Effector CD4-positive, alpha-beta T cell (primary cell): ENCODE measurements around the gene TERF2IP.

Experiments used
- DNase-seq: peaks from one replicate; pipeline ENCODE4 v3.0.0-alpha.2; 2020
- total RNA-seq: gene quantifications from one replicate; lab custom pipeline; 2026; lab: John Stamatoyannopoulos, UW

The TERF2IP gene
- total RNA-seq: 169 reads per million, percentile 90 among the genes with 10 or more reads in this experiment

DNA sequence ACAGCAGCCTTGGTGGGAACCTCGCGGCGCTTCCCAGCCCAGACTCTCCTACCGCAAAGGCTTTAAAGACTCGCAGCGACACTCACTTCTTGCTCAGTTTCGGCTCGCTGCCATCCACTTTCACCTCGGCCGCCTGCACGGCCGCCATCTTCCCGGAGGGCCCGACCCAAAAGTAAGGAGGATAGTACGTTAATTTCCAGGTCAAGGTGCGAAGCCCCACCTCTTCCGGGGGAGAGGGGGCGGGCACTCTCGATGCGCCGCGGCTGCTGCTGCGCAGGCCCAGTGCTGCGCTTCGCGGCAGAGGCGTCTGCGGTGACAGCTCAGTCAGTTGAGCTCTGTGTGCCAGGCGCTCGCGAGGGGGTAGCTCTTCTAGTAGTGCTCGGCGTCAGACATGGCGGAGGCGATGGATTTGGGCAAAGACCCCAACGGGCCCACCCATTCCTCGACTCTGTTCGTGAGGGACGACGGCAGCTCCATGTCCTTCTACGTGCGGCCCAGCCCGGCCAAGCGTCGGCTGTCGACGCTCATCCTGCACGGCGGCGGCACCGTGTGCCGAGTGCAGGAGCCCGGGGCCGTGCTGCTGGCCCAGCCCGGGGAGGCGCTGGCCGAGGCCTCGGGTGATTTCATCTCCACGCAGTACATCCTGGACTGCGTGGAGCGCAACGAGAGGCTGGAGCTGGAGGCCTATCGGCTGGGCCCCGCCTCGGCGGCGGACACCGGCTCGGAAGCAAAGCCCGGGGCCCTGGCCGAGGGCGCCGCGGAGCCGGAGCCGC is at the start of gene TERF2IP, which contains the start of gene KARS1:
TSS of gene TERF2IP (plus strand) at position 282 of the 773 bp plus-strand sequence. CDS start at position 392, 110 bp downstream.
TSS of gene KARS1 (minus strand) at position 174 of the 773 bp plus-strand sequence. CDS start at position 148, 26 bp downstream.
- DNase-seq: peak; percentile 91

DNA sequence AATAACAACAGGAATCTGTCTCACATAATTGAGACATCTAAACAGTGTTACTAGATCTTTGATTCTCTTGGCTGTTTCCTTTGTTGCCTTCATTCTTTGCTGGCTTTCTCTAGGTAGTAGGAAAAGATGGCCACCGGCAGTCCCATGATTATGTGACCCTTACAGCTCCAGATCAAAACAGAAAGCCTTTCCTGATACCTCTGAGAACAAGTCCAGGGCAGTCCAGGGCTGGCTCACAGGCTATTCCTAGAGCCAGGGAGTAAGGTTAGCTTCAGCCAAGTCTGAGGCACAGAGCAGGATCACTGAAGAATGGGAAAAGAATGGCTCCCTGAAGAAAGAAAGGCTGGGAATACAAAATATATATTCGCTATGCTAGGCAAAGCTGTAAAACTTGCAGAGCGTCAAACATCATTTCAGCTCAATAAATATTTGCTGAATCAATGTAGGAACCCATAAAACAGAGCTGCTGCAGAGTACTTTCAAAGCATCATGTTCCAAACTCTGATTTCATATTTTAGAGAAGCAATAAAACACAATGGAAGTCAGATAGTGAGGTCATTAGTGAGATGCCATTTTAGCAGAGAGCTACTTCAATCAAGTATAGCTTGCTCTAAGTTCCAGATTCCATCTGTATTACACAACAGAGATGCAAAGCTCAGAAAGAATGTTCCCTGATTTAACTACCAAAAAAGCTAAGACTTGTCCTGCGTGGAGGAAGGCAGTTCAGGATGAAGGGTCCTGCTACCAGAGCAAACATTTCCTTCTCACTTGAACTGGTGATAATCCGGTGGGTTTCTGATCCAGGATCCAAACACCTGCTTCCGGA is 47.9 kb upstream of the TERF2IP start:
- no peak for DNase-seq

DNA sequence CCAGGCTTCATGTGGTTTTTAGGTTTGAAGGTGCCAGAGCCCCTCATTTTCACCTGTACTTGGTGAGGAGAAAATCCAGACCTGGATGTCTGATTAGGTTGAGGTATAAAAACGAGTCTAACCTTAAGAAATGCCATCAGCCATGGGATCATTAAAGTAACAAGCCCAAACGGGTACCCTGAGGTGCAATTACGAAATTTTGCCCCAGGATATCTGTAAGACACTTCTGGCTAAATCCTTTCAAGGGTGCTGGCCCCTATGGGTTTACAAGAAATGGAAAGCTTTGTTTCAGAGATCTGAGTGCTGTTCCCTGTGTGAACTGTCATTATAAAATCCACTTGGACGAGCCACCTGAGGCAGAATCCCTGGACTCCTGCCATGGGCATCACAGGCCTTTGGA is 44.3 kb upstream of the TERF2IP start:
- DNase-seq: no peak

DNA sequence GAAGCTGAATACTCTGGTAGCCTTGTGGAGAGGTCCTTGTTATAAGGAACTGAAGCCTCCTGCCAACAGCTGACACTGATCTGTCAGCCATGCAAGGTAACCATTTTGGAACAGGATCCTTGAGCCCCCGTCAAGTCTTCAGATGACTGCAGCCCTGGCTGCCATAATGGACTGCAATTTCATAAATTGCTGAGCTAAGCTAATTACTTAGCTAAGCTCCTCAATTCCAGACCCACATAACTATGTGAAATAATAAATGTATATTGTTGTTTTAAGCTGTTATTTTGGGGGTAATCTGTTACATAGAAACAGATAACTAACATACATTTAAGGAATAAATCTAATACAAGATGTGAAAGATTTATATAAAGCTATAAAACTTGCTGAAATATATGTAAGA is 41.1 kb upstream of the TERF2IP start:
- no peak for DNase-seq

- no peak for DNase-seq
Measured at GRCh38 chr16:75614066-75614897, 33.3 kb upstream of the TERF2IP start.

- DNase-seq: no peak
Measured at GRCh38 chr16:75615619-75616018, 32.0 kb upstream of the TERF2IP start.

GRCh38 chr16:75616521-75617010 is 31.0 kb upstream of the TERF2IP start:
- no peak for DNase-seq

DNA sequence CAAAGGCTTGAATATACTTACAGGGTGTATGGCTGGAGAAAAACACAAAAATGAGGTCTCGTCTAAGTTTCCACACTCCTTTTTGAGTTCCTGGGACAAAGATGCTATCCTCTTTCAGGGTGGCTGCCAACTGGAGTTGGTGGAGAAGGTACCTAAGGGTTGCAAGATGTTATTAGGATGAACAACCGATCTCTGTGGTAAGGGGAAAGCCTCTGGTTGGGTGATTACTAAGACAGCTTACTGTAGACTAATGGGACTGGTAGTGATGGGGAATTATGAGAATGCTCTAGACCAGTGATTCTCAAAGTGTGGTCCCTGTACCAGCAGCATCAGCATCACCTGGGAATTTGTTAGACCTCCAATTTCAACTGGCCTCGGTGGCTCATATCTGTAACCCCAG is 30.5 kb upstream of the TERF2IP start:
- DNase-seq: no peak

DNA sequence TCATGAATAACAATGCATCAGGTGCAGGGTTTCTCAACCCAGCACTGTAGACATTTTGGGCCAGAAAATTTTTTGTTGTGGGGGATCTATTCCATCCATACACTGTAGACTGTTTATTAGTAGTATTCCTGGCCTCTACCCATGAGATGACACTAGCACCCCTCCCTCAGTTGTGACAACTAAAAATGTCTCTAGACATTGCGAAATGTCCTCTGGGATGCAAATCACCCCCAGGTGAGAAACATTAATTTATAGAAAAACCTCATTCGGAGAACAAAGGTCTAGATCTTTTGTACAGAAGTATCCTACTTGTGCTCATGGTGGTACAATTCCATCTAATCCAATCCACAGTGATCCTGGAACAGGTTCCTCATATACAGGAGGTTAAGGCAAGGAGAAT is 28.8 kb upstream of the TERF2IP start:
- DNase-seq: no peak

DNA sequence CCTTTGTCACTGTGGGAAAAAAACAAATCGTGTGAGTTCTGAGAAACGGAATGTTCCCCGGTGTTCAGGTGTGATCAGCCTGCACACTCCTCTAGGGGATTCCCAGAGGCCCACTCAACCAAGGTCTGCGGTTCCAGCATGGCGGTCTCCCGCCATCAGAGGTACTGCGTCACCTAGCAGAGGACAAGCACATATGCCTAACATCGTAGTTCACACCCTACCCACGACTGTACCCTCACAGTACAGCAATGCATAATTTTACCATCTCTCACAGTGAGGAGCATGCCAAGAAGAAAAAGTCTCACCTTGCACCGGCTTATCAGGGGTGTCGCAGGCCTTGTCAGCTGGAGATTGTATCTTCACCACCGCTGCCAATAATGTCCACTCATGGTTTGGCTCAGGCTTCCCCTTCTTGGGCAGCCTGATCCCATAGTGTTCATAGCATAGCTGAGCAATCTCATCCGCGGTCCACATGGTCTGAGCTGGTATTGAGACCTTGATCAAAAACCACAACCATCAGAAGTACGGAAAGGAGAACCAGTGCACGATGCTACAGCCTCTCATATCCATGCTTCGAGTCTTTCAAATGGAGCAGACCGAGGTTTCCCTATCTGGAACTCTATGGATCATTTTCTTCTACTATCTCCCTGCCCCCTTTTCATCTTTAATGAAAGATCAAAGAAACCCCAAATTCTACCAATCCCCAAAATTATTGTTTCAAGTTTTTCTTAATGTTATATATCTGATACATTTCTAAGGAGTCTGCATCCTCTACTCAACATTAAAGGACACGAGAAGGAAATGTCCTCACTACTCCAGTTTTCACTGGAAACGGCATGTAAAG is 27.0 kb upstream of the TERF2IP start:
- DNase-seq: peak; percentile 27

DNA sequence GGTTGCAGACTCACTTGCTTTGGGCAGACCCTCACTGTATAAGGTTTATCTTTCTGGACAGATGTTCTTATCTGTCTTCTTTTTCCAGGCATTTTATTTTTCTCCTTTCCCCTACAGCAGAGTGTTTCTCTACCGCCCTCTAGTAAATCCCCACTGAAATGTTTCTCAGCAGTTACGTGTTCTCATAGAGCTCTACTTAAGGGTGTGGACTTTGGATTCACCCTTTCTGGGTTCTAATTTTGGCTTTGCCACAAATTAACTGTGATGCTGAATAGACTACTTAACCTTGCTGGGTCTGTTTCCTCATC is 26.4 kb upstream of the TERF2IP start:
- no peak for DNase-seq

DNA sequence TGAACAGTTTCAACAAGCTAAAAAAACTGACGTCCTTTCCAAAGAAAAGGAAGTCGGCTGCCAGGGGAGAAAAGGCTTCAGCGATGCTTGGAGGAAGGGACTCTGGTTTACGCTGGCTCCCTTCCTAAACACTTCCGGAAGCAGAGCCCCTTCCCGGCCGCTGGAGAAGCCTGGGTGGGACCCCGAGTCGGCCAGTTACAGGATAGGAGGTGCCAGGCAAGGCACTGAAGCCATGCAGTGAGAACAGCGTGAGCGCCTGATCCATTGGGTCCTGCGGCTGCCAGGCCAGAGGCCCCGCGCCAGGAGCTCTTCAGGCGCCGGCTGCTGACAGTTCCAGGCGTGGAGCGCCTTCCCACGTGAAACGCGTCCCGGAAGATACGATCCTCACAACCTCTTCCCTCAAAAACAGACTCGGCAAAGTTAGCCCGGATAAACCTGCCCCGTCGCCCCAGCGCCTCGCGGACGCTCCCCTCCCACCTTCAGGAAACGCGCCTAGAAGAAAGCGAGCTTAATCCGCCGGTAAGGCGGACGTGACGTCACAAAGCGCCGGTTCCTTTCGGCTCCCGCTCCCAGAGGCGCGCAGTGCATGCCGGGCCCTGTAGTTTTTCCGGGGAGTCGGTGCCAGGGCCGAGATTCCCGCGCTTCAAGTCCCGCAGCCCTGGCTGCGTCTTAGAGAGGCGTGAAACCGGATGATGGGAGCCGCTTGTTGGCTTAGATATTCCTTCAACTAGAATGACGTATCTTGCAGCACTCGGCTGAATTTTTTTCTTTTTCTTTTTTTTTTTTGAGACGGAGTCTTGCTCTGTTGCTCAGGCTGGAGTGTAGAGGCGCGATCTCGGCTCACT is 24.6 kb upstream of the TERF2IP start, which contains the start of gene ADAT1:
TSS of gene ADAT1 (minus strand) at position 521 of the 845 bp plus-strand sequence. CDS start 2,482 bp downstream, outside the sequence.
- peak; percentile 99 for DNase-seq

DNA sequence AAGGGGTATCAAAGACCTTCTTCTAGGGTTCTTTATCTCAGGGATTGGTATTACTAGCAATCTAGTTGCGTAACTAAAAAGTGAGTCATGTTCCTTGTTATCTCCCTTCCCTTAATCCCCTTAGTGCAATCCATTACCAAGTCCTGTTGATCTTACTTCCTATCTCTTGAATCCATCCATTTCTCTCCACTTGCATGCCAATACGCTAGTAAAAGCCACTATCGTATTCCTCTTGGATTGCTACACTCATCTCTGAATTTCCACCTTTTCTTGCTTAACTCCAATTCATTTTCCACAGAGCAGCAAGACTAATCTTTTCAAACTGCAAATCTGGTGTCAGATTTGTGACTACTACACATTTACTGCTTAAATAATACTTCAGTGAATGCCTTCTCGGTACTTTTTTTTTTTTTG is 22.6 kb upstream of the TERF2IP start:
- DNase-seq: no peak

DNA sequence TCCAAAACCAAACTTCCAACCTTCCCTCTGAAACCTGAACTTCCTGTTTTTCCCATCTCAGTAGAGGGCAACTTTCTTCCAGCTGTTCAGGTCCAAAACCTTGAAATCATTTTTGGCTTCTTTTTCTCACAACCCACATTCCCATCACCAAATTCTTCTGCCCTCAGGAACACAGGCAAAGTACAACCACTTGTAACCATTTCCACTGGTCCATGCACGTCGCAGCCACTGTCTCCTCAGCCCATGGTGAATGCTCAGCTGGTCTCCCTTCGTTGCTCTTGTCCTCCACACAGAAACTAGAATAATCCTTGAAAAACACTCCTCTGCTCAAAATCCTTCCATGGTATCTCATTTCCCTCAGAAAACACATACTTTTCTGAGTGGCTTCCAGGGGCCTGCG is 20.8 kb upstream of the TERF2IP start:
- DNase-seq: no peak

DNA sequence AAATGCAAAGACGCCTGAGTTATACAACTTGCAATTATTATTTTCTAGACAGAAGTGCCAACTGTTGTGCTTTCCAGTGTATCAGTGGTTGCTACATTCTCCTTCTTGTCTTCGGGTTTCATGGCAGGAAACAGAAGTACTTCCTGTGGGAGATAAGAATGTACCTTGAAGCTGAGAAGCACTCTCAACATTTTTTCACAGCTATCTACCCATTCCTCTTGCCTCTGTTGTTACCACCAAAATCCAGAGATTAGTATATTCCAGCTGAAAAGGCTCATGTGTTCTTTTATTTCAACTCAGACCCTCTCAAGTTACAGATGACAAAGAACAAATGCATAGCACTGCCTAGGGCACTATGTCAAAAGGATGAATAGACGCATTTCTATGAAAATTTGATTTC is 19.7 kb upstream of the TERF2IP start:
- DNase-seq: no peak

DNA sequence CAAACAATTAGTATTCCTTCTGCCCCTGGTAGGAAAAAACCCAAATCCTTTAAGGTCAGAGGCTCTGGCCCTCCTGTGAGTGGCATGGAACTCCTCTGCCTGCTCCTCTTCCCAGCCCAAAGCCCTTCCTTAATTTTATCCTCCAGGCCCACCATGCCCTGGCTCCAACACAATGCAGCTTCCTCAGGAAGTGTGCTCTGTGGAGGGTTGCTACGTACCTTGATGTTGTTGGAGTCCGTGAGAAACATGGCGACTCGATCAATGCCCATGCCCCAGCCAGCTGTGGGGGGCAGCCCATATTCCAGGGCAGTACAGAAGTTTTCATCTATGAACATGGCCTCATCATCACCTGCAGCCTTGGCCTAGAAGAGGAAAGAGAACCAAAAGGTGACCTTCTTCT is 19.2 kb upstream of the TERF2IP start:
- no peak for DNase-seq

GRCh38 chr16:75629132-75629531 is 18.4 kb upstream of the TERF2IP start:
- DNase-seq: no peak

DNA sequence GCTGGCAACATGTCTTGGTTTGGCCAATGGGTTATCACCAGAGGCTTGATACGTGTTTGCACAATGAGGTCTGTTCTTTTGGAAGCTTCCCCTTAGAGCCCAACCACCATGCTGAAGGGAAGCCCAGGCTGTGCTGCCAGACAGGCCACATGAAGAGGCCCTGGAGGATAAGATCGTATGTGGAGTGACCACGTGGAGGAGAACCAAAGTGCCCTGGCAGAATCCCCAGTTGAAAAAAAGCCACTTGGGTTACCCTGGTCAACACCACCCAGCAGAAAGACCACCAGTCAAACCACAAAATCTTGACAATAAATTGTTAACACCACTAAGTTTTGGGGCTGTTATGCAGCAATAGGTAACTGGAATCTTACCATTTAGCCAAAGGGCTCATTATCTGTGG is 17.5 kb upstream of the TERF2IP start:
- DNase-seq: no peak

GRCh38 chr16:75632857-75633256 is 14.7 kb upstream of the TERF2IP start:
- DNase-seq: no peak

DNA sequence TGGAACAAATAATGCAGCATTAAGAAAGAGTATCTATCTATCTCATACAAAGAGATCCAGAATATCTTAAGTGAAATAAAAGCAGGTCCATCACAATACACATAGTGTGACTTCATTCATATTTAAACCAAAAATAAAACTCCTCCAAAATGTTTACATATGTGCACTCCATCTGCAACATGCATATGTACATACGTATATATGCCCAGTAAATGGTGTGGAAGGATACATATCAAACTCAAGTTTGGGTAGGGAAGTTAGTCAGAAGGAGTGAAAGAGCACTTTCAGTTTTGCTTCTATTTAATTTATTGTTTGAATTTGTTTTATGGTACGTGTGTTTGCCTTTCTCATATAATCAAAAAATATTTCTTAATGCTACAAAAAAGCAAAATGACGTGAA is 12.5 kb upstream of the TERF2IP start:
- no peak for DNase-seq

- no peak for DNase-seq
Measured at GRCh38 chr16:75640598-75640997, 7.0 kb upstream of the TERF2IP start.
